Measurements from ENCODE around the gene AFF3. TPM values are rescaled to one million over a fixed set of nuclear protein-coding genes. Genes with fewer than 3 reads are reported as not detected.
"Not testable (repeated sequence)": the region's sequence is repeated elsewhere in the genome, so short reads cannot be mapped to it uniquely, and the experiment has no call there.

Gene AFF3
- total and polyA plus RNA-seq, 2 experiments from 2014 or later: 12.0 to 12.8 TPM

DNA sequence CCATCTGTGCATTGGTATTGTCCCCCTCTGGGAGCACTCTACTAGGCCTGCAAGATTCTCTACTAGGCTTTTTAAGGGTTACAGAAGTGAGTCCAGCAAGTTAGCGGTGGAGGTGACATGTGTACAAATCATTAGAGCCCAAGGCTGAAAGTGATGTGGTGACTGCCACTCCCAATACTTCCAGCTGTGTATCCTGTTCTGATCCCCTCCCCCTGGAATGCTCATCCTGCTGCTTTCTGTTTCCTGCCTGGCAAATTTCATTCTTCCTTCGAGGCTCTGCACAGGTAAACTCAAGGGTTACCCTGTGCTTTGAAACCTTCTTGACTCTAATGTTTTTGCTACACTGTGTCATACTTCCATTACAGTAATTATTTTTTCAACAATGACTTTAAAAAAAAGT lies 394.0 kb downstream of the AFF3 start:
- Histone ChIP-seq H3K4me1 (ENCODE audit: low read depth) (peaks cover 10% of the 10 kb centered on the region), H3K9me3 (ENCODE audit: low read depth) (no peaks in the 10 kb centered on the region), H3K27me3 (no peaks in the 10 kb centered on the region), H3K27ac (no peak overlapping the region), H3K36me3 (no peaks in the 10 kb centered on the region), H3K4me3 (no peak overlapping the region)
- DNase-seq (ENCODE audit: low read depth in 1 of 2, low spot score in 1 of 2): no peak
- TF ChIP-seq, protein P1, sequence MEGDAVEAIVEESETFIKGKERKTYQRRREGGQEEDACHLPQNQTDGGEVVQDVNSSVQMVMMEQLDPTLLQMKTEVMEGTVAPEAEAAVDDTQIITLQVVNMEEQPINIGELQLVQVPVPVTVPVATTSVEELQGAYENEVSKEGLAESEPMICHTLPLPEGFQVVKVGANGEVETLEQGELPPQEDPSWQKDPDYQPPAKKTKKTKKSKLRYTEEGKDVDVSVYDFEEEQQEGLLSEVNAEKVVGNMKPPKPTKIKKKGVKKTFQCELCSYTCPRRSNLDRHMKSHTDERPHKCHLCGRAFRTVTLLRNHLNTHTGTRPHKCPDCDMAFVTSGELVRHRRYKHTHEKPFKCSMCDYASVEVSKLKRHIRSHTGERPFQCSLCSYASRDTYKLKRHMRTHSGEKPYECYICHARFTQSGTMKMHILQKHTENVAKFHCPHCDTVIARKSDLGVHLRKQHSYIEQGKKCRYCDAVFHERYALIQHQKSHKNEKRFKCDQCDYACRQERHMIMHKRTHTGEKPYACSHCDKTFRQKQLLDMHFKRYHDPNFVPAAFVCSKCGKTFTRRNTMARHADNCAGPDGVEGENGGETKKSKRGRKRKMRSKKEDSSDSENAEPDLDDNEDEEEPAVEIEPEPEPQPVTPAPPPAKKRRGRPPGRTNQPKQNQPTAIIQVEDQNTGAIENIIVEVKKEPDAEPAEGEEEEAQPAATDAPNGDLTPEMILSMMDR (IDR thresholded peaks at IDR 0.05; ENCODE audit: low read depth, low read length): no peak

DNA sequence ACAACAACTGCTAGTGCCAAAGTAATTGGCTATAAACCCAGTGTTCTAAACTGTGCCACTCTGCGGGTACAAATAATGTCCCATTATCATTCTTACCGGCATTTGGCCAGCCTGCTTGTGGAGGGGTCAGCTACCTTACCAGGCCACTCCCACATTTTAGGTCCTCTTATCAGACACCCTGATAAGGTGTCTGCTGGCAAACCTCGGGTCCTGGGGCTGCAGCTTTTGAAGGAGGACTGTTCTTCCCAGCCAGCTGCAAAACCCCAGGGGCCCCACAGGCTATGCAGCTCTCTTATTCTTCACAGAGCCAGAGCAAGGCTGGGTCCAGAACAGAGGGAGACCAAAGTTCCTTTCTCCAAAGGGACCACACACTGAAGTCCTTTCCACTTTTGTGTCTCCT lies 394.5 kb downstream of the AFF3 start:
- peak in 1 of 2 donors; percentile 9 for DNase-seq (ENCODE audit: low read depth in 1 of 2, low spot score in 1 of 2)
- no peak overlapping the region for H3K27ac ChIP-seq
- H3K27me3 ChIP-seq: no peaks in the 10 kb centered on the region
- no peaks in the 10 kb centered on the region for H3K36me3 ChIP-seq
- H3K9me3 ChIP-seq (ENCODE audit: low read depth): no peaks in the 10 kb centered on the region
- H3K4me3 ChIP-seq: no peak overlapping the region
- H3K4me1 ChIP-seq (ENCODE audit: low read depth): peaks cover 10% of the 10 kb centered on the region
- TF ChIP-seq, protein P1 (IDR thresholded peaks at IDR 0.05; ENCODE audit: low read depth, low read length): no peak

DNA sequence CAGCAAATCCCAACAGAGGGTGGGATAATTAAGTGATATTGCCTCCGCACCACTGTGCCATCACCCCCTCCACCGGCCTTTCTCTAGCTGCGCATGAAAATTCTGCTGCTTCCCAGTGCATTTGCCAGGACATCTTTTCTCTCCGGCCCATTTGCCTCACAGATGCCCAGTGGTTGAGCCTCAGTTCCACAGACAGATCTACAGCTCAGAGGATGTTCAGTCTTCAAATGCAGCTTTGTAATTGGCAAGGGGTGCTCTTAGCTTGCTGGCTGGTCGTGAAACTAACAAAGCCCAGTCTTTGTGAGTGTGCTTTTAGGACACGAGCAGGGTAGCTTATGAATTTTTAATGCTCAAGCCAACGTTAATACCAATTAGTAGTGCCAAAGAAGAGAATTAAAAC lies 399.2 kb downstream of the AFF3 start:
- Histone ChIP-seq H3K9me3 (ENCODE audit: low read depth) (no peaks in the 10 kb centered on the region), H3K36me3 (no peaks in the 10 kb centered on the region), H3K27ac (no peak overlapping the region), H3K4me3 (no peak overlapping the region), H3K4me1 (ENCODE audit: low read depth) (peaks cover 5% of the 10 kb centered on the region), H3K27me3 (no peaks in the 10 kb centered on the region)
- TF ChIP-seq, protein P1 (IDR thresholded peaks at IDR 0.05; ENCODE audit: low read depth, low read length): no peak
- DNase-seq (ENCODE audit: low read depth in 1 of 2, low spot score in 1 of 2): no peak

DNA sequence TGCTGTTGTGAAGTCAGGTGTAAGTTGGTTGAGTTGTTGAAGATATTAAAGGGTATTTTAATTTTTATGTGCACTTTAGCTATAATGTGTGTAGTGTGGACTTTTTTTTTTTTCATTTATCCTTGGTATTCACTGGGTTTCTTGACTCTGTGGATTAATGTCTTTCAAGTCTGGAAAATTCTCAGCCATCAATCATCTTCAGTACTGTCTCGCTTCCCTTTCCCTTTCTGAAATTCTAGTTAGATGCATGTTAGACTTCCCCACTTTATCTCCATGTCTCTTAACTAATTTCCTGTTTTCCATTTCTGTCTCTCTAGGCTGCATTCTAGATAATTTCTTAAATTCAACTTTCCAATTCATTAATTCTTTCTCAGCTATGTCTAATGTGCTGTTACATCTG lies 404.9 kb downstream of the AFF3 start:
- TF ChIP-seq, protein P1 (IDR thresholded peaks at IDR 0.05; ENCODE audit: low read depth, low read length): no peak
- Histone ChIP-seq H3K9me3 (ENCODE audit: low read depth) (no peaks in the 10 kb centered on the region), H3K4me3 (no peak overlapping the region), H3K36me3 (no peaks in the 10 kb centered on the region), H3K27ac (no peak overlapping the region), H3K27me3 (no peaks in the 10 kb centered on the region), H3K4me1 (ENCODE audit: low read depth) (no peaks in the 10 kb centered on the region)
- no peak for DNase-seq (ENCODE audit: low read depth in 1 of 2, low spot score in 1 of 2)

DNA sequence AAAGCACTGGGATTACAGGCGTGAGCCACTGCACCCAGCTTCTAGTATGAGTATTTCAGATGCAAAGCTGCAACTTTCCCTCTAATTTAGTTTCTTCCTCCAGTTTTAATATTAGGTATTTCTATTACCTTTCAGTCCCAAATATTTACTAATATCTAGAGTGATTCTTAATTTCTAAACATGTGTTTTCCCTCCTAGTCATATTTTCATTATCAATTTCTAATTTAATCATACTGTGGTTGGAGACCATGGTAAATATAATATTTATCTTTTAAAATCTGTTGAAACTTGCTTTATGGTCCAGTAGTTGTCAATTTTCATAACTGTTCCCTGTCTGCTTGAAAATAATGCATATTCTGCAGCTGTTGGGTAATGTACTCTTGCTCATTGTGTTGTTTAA lies 406.6 kb downstream of the AFF3 start:
- DNase-seq (ENCODE audit: low read depth in 1 of 2, low spot score in 1 of 2): no peak
- Histone ChIP-seq H3K36me3 (no peaks in the 10 kb centered on the region), H3K27ac (no peak overlapping the region), H3K9me3 (ENCODE audit: low read depth) (no peaks in the 10 kb centered on the region), H3K4me3 (no peak overlapping the region), H3K27me3 (no peaks in the 10 kb centered on the region), H3K4me1 (ENCODE audit: low read depth) (no peaks in the 10 kb centered on the region)
- TF ChIP-seq, protein P1 (IDR thresholded peaks at IDR 0.05; ENCODE audit: low read depth, low read length): no peak

DNA sequence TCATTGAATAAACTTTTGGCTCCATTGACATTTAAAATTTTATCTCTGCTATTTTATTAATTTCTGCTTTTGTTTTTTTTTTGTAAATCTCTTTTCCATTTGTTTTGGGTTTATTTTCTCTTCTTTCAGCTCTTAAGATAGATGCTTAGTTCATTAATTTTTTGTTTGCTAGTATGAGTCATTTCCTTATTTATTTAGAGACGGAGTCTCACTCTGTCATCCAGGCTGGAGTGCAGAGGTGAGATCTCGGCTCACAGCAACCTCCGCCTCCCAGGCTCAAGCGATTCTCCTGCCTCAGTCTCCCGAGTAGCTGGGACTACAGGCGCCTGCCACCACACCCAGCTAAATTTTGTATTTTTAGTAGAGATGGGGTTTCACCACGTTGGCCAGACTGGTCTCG lies 407.1 kb downstream of the AFF3 start:
- not testable (repeated sequence) for DNase-seq (ENCODE audit: low read depth in 1 of 2, low spot score in 1 of 2); H3K4me3 ChIP-seq; H3K36me3 ChIP-seq; H3K9me3 ChIP-seq (ENCODE audit: low read depth); H3K27me3 ChIP-seq; H3K4me1 ChIP-seq (ENCODE audit: low read depth); H3K27ac ChIP-seq

Data from cardiac muscle cell (in vitro differentiated cells and primary cell).